Trophoblast cell (in vitro differentiated cells and primary cell): ENCODE data around the gene RANGAP1.
A peak's percentile ranks its signal among the peaks of the same experiment; 100 is the strongest.

Experiments
- DNase-seq, 2 donors: peaks; one replicate each; pipeline ENCODE4 v3.0.0-alpha.2; 2016
- H2AFZ ChIP-seq: 2 replicates; pipeline ENCODE4 v1.6.1; 2013; ENCODE audit warnings: low read length, moderate library complexity, mild to moderate bottlenecking; ENCODE audit not compliant: insufficient read depth, poor library complexity
- H2AK5ac ChIP-seq: 2 replicates; pipeline ENCODE4 v1.6.1; 2013; ENCODE audit warnings: mild to moderate bottlenecking, low read length
- H2BK120ac ChIP-seq: 2 replicates; pipeline ENCODE4 v1.6.1; 2013; ENCODE audit warnings: low read length, mild to moderate bottlenecking, moderate library complexity; ENCODE audit not compliant: insufficient read depth, poor library complexity
- H2BK12ac ChIP-seq: 2 replicates; pipeline ENCODE4 v1.6.1; 2013; ENCODE audit warnings: mild to moderate bottlenecking, low read length, moderate library complexity
- H2BK5ac ChIP-seq: 2 replicates; pipeline ENCODE4 v1.6.1; 2013; ENCODE audit warnings: low read length, low read depth, moderate library complexity, mild to moderate bottlenecking; ENCODE audit not compliant: poor library complexity
- H3K14ac ChIP-seq: 2 replicates; pipeline ENCODE4 v1.6.1; 2013; ENCODE audit warnings: mild to moderate bottlenecking, low read length
- H3K18ac ChIP-seq: 2 replicates; pipeline ENCODE4 v1.6.1; 2013; ENCODE audit warnings: mild to moderate bottlenecking, low read length
- H3K23ac ChIP-seq: 2 replicates; pipeline ENCODE4 v1.6.1; 2013; ENCODE audit warnings: low read length
- H3K27ac ChIP-seq: 2 replicates; pipeline ENCODE4 v1.5.1; 2013; ENCODE audit warnings: low read depth, mild to moderate bottlenecking, inconsistent platforms, low read length, moderate library complexity
- H3K27me3 ChIP-seq: 2 replicates; pipeline ENCODE4 v1.6.1; 2013; ENCODE audit warnings: inconsistent platforms, mild to moderate bottlenecking, low read length, moderate library complexity; ENCODE audit not compliant: insufficient read depth
- H3K36me3 ChIP-seq, 2 experiments: 1 replicate in 1 of 2; 2 replicates in 1 of 2; pipeline ENCODE4 v1.6.1; 2013; ENCODE audit warnings: low read length in 2 of 2, mild to moderate bottlenecking in 2 of 2, moderate library complexity in 1 of 2; ENCODE audit not compliant: insufficient read depth in 2 of 2, control insufficient read depth in 1 of 2
- H3K4ac ChIP-seq: 2 replicates; pipeline ENCODE4 v1.6.1; 2013; ENCODE audit warnings: low read depth, mild to moderate bottlenecking, low read length, moderate library complexity
- H3K4me1 ChIP-seq, 2 experiments: 1 replicate in 1 of 2; 2 replicates in 1 of 2; pipeline ENCODE4 v1.6.1; 2013; ENCODE audit warnings: low read length in 2 of 2, mild to moderate bottlenecking in 2 of 2, moderate library complexity in 1 of 2; ENCODE audit not compliant: insufficient read depth in 2 of 2, control insufficient read depth in 1 of 2
- H3K4me2 ChIP-seq: 2 replicates; pipeline ENCODE4 v1.6.1; 2013; ENCODE audit warnings: inconsistent platforms, mild to moderate bottlenecking, low read length, moderate library complexity
- H3K4me3 ChIP-seq: 2 replicates; pipeline ENCODE4 v1.5.1; 2013; ENCODE audit warnings: mild to moderate bottlenecking, low read depth, low read length, inconsistent platforms
- H3K79me1 ChIP-seq: one replicate; pipeline ENCODE4 v1.6.1; 2013; ENCODE audit warnings: low read length
- H3K79me2 ChIP-seq: 2 replicates; pipeline ENCODE4 v1.6.1; 2013; ENCODE audit warnings: low read length, mild to moderate bottlenecking; ENCODE audit not compliant: control insufficient read depth, insufficient read depth, poor library complexity
- H3K9ac ChIP-seq: 2 replicates; pipeline ENCODE4 v1.6.1; 2013; ENCODE audit warnings: mild to moderate bottlenecking, low read length
- H3K9me3 ChIP-seq: 2 replicates; pipeline ENCODE4 v1.6.1; 2013; ENCODE audit warnings: low read depth, mild to moderate bottlenecking, control low read depth, inconsistent platforms, low read length; ENCODE audit not compliant: insufficient read depth
- H4K12ac ChIP-seq: 2 replicates; pipeline ENCODE4 v1.6.1; 2013; ENCODE audit warnings: low read depth, mild to moderate bottlenecking, low read length, moderate library complexity
- H4K8ac ChIP-seq: 2 replicates; pipeline ENCODE4 v1.6.1; 2013; ENCODE audit warnings: low read depth, mild to moderate bottlenecking, low read length, moderate library complexity
- H4K91ac ChIP-seq: one replicate; pipeline ENCODE4 v1.6.1; 2013; ENCODE audit warnings: low read depth, mild to moderate bottlenecking, low read length, moderate library complexity
- WGBS: extraction: QIAGEN DNeasy Blood & Tissue Kit; methylation state at CpG from one replicate; pipeline ENCODE4 v1.1.7; 2013; ENCODE audit warnings: missing lambda C conversion rate; ENCODE audit not compliant: insufficient read length, insufficient coverage; ENCODE audit errors: extremely low coverage; 5-methylcytosine and 5-hydroxymethylcytosine counted together

The RANGAP1 gene

DNA sequence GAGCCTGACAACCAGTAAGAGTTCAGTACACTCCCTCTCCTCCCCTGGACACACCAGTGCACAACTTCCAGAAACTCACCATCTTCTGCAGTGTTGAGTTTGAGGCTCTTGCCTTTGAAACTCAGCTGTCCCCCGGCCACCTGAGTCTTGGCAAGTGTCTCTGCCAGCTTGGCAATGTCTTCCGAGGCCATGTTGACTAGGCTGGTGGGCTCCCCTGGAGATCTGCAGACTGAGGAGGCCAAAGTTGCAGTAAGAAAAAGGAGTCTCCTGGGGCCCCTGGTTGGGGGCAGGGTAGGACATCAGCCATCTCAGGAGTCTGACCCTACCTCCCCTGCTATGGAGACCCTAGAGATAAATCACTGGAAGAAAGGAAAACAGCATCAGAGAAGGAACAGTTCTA is 5.1 kb downstream of the RANGAP1 start:
- WGBS = no CpG with 5 or more reads among the region's 2 CpGs
- Histone ChIP-seq H3K36me3 (peaks cover 45 to 55% of the 10 kb centered on the region in 2 experiments), H3K4me3 (no peak overlapping the region), H3K79me1 (peaks cover 10% of the 10 kb centered on the region), H3K4ac (peak overlapping the region; percentile 4), H2AFZ (no peak overlapping the region), H3K14ac (no peak overlapping the region), H2BK12ac (no peak overlapping the region), H2AK5ac (no peak overlapping the region), H3K27ac (no peak overlapping the region), H4K8ac (no peak overlapping the region), H4K91ac (no peak overlapping the region), H2BK120ac (no peak overlapping the region), H3K18ac (no peak overlapping the region), H2BK5ac (no peak overlapping the region), H3K9ac (no peak overlapping the region), H3K9me3 (no peaks in the 10 kb centered on the region), H3K23ac (no peak overlapping the region), H3K4me1 (peaks cover 6 to 13% of the 10 kb centered on the region in 2 experiments), H3K27me3 (no peaks in the 10 kb centered on the region), H4K12ac (no peak overlapping the region), H3K4me2 (no peak overlapping the region), H3K79me2 (peaks cover 11% of the 10 kb centered on the region)
- DNase-seq = no peak

DNA sequence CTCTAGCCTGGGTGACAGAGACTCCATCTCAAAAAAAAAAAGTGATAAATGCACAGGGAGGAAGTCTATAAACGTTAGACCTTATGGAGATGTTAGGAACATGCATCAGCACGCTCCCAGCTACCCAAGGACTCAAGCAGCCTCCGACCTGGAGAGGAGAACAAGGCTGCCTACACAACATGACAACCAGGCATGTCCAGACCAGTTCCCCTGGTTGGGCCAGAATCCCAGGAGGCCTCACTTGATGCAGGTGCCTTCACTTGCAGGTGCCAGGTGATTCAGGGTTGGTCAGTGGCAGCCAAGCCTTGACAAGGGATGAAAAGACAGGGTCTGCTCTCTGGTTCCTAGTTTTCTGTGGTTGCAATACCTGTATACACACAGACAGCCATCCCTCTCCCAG is 5.9 kb downstream of the RANGAP1 start:
- H2BK120ac ChIP-seq = no peak overlapping the region
- peaks cover 5% of the 10 kb centered on the region for H3K79me2 ChIP-seq
- no peak overlapping the region for H2AFZ ChIP-seq
- no peak overlapping the region for H2AK5ac ChIP-seq
- no peak overlapping the region for H2BK12ac ChIP-seq
- H3K23ac ChIP-seq = no peak overlapping the region
- DNase-seq = peak; percentile 76 to 90
- H3K27ac ChIP-seq = no peak overlapping the region
- no peak overlapping the region for H4K12ac ChIP-seq
- no peak overlapping the region for H3K4me2 ChIP-seq
- no peak overlapping the region for H4K8ac ChIP-seq
- no peak overlapping the region for H3K9ac ChIP-seq
- peaks cover 5% of the 10 kb centered on the region for H3K79me1 ChIP-seq
- peaks cover 6 to 13% of the 10 kb centered on the region in 2 experiments for H3K4me1 ChIP-seq
- WGBS = no CpG with 5 or more reads among the region's 3 CpGs
- H3K27me3 ChIP-seq = no peaks in the 10 kb centered on the region
- no peak overlapping the region for H3K4me3 ChIP-seq
- no peak overlapping the region for H3K14ac ChIP-seq
- peaks cover 53 to 63% of the 10 kb centered on the region in 2 experiments for H3K36me3 ChIP-seq
- no peak overlapping the region for H4K91ac ChIP-seq
- H3K9me3 ChIP-seq = no peaks in the 10 kb centered on the region
- no peak overlapping the region for H3K4ac ChIP-seq
- H2BK5ac ChIP-seq = no peak overlapping the region
- H3K18ac ChIP-seq = no peak overlapping the region

DNA sequence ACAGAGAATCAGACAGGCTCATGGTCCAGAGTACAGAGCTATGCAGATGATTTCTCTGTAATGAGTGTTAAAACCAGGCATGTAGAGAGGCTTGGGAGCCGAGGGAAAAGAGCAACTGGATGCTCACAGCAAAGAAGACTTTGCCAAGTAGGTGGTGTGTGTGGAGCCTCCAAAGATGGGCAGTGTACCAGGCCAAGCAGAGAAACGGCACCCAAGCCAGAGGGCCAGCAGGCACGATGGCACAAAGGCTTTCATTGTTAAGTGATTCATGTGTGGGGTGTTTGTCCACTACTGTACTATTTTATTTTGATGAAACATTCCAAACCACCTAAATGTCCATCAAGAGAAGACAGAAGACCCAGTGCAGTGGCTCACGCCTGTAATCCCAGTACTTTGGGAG is 11.1 kb downstream of the RANGAP1 start:
- Histone ChIP-seq H3K27ac (no peak overlapping the region), H2AFZ (no peak overlapping the region), H3K4ac (no peak overlapping the region), H4K91ac (no peak overlapping the region), H3K18ac (no peak overlapping the region), H3K79me1 (no peaks in the 10 kb centered on the region), H4K12ac (no peak overlapping the region), H2BK120ac (no peak overlapping the region), H2BK12ac (no peak overlapping the region), H3K14ac (no peak overlapping the region), H2BK5ac (no peak overlapping the region), H3K36me3 (peaks cover 75 to 76% of the 10 kb centered on the region in 2 experiments), H3K9me3 (no peaks in the 10 kb centered on the region), H3K79me2 (no peaks in the 10 kb centered on the region), H3K4me2 (no peak overlapping the region), H3K23ac (no peak overlapping the region), H3K4me1 (no peaks in the 10 kb centered on the region), H3K4me3 (no peak overlapping the region), H4K8ac (no peak overlapping the region), H2AK5ac (no peak overlapping the region), H3K9ac (no peak overlapping the region), H3K27me3 (no peaks in the 10 kb centered on the region)
- no CpG with 5 or more reads among the region's 4 CpGs for WGBS
- DNase-seq = no peak

- Histone ChIP-seq H2BK5ac (no peak overlapping the region), H3K4me2 (no peak overlapping the region), H2AFZ (no peak overlapping the region), H2BK120ac (no peak overlapping the region), H3K9me3 (no peaks in the 10 kb centered on the region), H3K18ac (no peak overlapping the region), H2BK12ac (no peak overlapping the region), H4K91ac (no peak overlapping the region), H4K12ac (no peak overlapping the region), H4K8ac (no peak overlapping the region), H3K79me2 (no peaks in the 10 kb centered on the region), H3K23ac (no peak overlapping the region), H3K9ac (no peak overlapping the region), H3K27ac (no peak overlapping the region), H3K79me1 (no peaks in the 10 kb centered on the region), H3K27me3 (no peaks in the 10 kb centered on the region), H3K4me1 (no peaks in the 10 kb centered on the region), H3K4me3 (no peak overlapping the region), H3K14ac (no peak overlapping the region), H2AK5ac (no peak overlapping the region), H3K4ac (no peak overlapping the region), H3K36me3 (peaks cover 70 to 75% of the 10 kb centered on the region in 2 experiments)
- DNase-seq = no peak
- no CpG with 5 or more reads among the region's 7 CpGs for WGBS
These were observed 12.9 kb downstream of the RANGAP1 start for GRCh38 chr22:41273128-41273527.
